GM21390 (cell line): ENCODE data around the gene SFTPD.
"Not testable (repeated sequence)": the region's sequence is repeated elsewhere in the genome, so short reads cannot be mapped to it uniquely, and the experiment has no call there.

Experiments
- ATAC-seq: cut with Tn5 transposase; IDR thresholded peaks from one replicate; pipeline ENCODE4 v1.9.1; 2021; ENCODE audit not compliant: unreplicated experiment

Gene SFTPD

GRCh38 chr10:79948976-79949722 is at the start of gene SFTPD:
TSS of gene SFTPD (minus strand) at chr10:79949105. CDS start at chr10:79946659, 2,446 bp downstream.
- ATAC-seq, result no peak

- ATAC-seq, result no peak
Observed at GRCh38 chr10:79995979-79996634, 47.2 kb upstream of the SFTPD start.

GRCh38 chr10:79994556-79994955 is 45.7 kb upstream of the SFTPD start:
- ATAC-seq, result no peak

DNA sequence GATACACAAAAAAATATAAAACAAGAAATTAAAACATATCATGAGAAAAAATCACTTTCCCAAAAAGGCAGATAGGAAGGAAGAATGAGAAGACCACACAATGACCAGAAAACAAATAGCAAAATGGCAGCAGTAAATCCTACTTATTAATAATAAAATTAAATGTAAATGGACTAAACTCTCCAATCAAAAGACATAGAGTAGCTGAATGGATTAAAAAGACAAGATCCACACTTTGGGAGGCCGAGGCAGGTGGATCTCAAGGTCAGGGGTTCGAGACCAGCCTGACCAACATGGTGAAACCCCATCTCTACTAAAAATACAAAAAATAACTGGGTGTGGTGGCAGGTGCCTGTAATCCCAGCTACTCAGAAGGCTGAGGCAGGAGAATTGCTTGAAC is 39.3 kb upstream of the SFTPD start:
- not testable (repeated sequence) for ATAC-seq

GRCh38 chr10:79986661-79987060 is 37.8 kb upstream of the SFTPD start:
- ATAC-seq, result not testable (repeated sequence)

DNA sequence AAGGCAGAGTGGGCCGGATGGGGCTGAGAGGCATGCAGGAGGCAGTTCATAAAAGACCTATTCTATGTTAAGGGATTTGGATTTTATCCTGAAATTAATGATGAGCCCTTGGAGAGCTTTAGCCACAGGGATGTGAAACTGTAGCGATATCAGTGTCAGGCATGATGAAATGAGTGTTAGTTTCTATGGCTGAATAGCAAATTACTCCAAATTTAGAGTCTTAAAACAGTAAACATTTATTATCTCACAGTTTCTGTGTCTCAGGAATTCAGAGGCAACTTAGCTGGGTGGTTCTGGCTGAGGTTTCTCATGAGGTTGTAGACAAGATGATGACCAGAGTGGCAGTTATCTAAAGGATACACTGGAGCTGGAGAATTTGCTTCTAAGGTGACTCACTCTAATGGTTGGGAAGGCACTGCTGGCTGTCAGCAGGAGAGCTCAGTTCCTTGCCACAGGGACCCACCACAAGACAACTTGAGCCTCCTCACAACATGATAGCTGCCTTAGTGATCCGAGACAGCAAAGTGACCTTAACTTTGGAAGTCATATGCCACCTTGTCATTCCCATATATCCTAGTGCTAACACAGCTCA is 36.7 kb upstream of the SFTPD start:
- ATAC-seq, result no peak

DNA sequence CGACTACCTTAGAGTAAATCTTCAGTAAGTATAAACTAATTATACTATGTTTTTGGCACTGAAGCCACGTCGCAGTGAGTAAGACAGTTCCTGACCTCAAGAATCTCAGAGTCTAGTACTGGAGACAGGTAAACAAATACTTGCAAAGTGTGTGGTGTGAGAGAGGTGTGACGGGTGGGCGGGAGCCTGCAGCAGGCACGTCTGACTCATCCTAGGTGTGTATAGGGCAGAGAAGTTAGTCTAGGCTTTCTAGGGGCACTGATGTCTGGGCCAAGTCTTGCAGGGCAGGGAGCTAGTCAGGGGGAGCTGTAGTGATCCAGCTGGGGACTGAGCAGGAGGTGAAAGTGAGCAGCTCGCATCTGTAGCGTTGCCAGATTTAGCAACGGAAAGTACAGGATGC is 35.9 kb upstream of the SFTPD start:
- ATAC-seq, result peak; percentile 71

DNA sequence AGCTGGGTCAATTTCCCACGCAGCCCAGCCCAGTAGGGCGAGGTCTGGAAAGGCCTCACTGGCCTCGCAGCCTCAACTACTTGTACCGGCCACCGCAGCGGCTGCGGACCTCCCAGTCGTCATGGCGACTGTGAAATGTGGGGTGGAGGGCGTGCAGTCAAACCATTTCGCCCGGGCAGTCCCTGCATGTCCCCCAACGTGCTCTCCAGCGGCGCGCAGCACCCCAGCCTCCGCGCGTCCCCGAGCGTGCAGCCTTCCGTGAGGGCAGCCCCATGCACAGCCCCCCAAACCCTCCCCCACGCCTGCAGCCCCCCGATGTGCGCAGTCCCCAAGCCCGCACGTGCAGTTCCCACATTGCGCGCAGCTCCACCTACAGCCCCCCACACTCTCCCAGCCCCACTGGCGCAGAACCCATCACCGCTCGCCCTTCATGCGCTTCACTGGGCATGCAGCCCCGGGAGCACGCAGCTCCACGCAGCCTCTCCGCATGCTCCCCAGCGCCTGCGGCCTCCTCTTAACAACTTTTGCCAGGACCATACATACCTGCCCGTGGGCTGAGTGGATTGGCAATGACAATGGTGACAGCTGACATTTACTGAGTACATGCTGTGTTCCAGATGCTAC is 34.5 kb upstream of the SFTPD start:
- no peak for ATAC-seq

- ATAC-seq, result no peak
Observed at GRCh38 chr10:79982861-79983260, 34.0 kb upstream of the SFTPD start.

GRCh38 chr10:79982362-79982800 is 33.5 kb upstream of the SFTPD start:
- ATAC-seq, result no peak

DNA sequence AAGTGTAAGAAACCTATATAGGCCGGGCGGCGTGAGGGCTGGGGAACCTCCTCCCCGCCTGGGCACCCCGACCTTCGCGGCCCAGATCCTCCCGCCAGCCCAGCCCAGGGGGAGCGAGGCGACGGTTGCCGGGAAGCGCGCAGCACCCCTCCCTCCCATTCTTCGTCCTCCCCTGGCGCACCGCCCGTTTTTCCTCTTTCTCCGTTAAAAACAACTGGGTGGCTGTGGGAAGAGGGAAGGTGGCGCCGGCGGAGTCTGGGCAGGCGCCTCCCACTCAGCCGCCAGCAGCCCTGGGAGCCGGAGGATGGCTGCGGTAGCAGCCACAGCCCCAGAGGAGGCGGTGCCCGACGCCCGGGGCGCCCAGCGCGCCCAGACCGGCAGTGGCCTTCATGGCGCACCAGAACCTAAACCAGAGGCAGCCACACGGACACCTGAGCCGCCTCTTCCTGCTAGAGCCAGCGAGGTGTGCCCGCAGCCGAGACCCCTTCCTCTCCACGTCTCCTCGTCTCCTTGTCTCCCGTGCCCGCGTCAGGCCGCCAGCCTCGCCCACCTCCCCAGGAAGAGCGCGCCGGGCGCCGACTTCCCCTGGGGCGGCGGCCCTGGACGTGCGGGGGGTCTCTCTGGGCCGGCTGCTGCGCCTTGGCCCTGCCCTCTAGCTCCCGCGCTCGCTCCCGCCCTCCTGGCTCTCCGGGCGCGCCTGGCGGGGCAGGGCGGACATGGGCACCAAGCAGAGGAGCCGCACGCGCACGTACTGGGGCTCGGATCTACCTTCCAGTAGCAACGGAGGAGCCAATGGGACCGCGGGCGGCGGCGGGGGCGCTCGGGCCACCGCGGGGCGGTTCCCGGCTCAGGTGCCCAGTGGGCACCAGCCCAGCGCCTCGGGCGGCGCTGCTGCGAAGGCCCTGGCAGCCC is 32.8 kb upstream of the SFTPD start:
- no peak for ATAC-seq

DNA sequence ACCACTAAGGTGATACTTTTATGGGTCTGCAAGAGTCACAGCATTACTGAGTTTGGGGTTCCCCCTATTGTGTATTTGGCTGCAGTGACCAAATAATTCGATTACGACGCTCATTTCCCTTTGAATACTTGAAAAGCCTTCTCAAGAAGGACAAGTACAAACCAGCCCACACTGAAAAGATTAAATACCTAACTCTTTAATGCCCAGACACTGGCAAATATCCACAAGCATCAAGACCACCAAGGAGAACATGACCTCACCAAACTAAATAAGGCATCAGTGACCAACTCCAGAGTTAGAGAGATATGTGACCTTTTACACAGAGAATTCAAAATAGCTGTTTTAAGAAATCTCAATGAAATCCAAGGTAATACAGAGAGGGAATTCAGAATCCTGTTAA is 31.8 kb upstream of the SFTPD start:
- ATAC-seq, result no peak

DNA sequence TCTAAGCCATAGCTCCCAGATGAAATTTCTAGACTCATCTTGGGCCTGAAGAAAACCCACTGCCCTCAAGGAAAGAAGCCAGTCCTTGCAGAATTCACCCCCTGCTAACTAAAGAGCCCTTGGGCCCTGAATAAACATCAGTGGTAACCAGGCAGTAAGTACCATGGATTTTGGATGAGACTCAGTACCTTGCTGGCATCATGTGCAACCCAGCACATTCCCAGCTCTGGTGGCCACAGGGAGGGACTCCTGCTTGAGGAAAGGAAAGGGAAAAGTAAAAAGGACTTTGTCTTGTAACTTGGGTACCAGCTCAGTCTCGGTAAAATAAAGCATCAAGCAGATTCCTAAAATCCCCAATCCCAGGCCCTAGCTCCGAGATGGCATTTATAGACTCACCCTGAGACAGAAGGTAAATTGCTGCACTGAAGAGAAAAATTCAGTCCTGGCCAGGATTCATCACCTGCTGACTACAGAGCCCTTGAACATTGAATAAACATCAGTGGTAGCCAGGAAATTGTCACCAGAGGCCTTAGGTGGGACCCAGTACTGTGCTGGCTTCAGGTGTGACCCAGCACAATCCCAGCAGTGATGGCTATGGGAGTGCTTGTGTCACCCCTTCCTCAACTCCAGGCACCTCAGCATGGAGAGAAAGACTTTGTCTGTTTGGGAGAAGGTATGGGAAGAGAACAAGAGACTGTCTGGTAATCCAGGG is 31.2 kb upstream of the SFTPD start:
- ATAC-seq, result no peak

DNA sequence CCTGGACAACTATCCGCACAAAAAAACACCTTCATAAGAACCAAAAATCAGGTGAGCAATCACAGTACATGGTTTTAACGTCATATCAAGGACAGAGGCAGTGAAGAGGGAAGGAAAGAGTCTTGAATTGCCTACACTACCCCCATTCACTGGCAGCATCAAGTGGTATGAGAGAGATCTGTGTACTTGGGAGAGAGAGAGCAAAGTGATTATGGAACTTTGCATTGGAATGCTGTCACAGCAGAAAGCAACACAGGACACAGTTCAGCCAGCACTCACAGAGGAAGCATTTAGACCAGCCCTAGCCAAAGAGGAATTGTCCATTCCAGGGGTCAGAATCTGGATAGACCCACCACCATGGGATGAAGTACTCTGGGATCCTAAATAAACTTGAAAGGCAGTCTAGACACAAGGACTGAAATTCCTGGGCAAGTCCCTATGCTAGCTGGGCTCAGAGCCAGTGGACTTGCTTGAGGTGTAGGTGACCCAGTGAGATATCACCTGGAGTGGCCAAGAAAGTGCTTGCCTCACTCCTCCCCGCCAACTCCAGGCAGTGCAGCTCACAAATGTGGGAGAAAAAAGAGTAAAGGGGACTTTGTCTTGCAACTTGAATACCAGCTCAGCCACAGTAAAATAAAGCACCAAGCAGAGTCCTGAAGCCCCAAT is 30.5 kb upstream of the SFTPD start:
- ATAC-seq, result no peak

- ATAC-seq, result no peak
Observed at GRCh38 chr10:79976999-79977398, 28.1 kb upstream of the SFTPD start.

DNA sequence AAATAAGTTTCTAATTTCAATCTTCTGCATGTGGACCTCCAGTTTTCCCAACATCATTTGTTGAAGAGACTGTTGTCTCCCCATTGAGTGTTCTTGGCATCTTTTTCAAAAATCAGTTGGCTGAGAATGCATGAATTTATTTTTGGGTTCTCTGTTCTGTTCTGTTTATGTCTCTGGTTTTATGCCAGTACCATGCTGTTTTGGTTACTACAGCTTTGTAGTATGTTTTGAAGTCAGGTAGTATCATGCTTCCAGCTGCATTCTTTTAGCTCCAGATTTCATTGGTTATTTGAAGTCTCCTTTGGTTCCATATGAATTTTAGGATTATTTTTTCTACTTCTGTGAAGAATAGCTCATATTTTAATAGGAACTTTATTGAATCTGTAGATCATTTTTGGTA is 21.2 kb upstream of the SFTPD start:
- ATAC-seq, result no peak

DNA sequence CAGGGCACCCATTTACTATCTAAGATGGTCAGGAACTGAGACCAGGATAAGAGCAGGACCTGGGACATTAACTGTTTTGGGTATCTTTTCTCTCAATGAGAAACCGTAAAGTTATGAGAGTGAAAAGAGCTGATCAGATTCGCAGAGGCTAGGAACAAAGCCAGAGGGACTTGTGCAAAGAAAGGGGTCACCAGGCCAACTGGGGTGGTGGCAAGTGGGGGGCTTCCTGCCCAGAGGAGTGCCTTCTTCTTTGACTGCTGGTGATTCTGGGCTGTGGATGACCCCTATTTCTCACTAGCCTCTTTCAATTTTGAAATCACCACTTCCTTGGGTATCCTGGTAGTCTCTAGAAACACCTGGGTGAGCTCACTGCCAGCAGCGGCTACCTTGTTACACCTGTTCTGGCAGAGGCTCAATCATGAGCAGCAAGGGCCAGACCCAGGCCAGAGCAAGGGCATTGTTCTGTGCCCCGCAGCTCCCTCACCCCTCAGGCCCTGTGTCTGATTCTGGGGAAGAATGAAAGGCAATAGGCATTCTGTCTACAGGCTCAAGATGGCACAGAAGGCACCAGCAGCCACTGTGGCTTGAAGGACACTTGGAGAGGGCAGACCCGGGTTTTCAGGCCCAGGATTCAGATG is 999 bp downstream of the SFTPD start:
- ATAC-seq, result no peak

GRCh38 chr10:79947083-79947415 is 1.9 kb downstream of the SFTPD start:
- no peak for ATAC-seq
